HepG2 (cell line): ENCODE data around the gene HECTD2. TPM values are rescaled to one million over a fixed set of nuclear protein-coding genes. Genes with fewer than 3 reads are reported as not detected.

Experiments
- ATAC-seq: fragments of 200-7000 bp; cut with Tn5 transposase; 3 replicates; pipeline ENCODE4 v1.9.1; 2020; ENCODE audit warnings: mild to moderate bottlenecking, moderate library complexity
- BruUV-seq: library from RNA; stranded (reverse); fragments of 400-500 nt; replicated peaks from 2 replicates; lab custom pipeline; 2021; lab: Mats Ljungman, UMichigan
- CTCF ChIA-PET: fragments of 300-600 bp; formaldehyde crosslinking; extraction: SDS; loops from one replicate; lab custom pipeline; 2021; ENCODE audit warnings: low total read pairs, inconsistent platforms, low intra/inter-chr PET ratio; lab: Yijun Ruan, JAX
- POLR2A ChIA-PET: fragments of 350-600 bp; sonication (Branson Sonifier 250); formaldehyde crosslinking; loops from one replicate; lab custom pipeline; 2020; ENCODE audit warnings: antibody characterized with exemption, inconsistent platforms; lab: Yijun Ruan, JAX
- DNase-seq: peaks from one replicate; pipeline ENCODE4 v3.0.0-alpha.2; 2015; ENCODE audit warnings: low spot score
- FAIRE-seq: peaks from 3 replicates; lab custom pipeline; 2011; peaks lifted over from hg19 to GRCh38; lab: Jason Lieb, UNC
- H2AFZ ChIP-seq: one replicate; pipeline ENCODE4 v1.6.1; 2011; ENCODE audit warnings: low read length, inconsistent platforms
- H3K27ac ChIP-seq: fragments of 300-600 bp; 3 replicates; pipeline ENCODE4 v1.8.0; 2011; ENCODE audit warnings: mixed run types, mild to moderate bottlenecking, mixed read lengths, low read length, inconsistent platforms; ENCODE audit not compliant: insufficient read depth; ENCODE audit errors: extremely low read length
- H3K27me3 ChIP-seq, 2 experiments: fragments of 200-600 bp in 1 of 2; 2 replicates in 1 of 2; 3 replicates in 1 of 2; pipeline versions ENCODE4 v1.6.0 to v1.8.0; 2011; ENCODE audit warnings: low read length in 2 of 2, mild to moderate bottlenecking in 2 of 2, moderate library complexity in 2 of 2, inconsistent platforms in 1 of 2; ENCODE audit not compliant: insufficient read depth in 2 of 2, control insufficient read depth in 1 of 2
- H3K36me3 ChIP-seq, 2 experiments: fragments of 200-600 bp in 1 of 2; replicated peaks in 1 of 2; 2 replicates in 1 of 2; 3 replicates in 1 of 2; pipeline versions ENCODE4 v1.5.1 to v1.8.0; 2011; ENCODE audit warnings: low read length in 2 of 2, inconsistent platforms in 1 of 2; ENCODE audit not compliant: insufficient read depth in 2 of 2, control insufficient read depth in 1 of 2
- H3K4me1 ChIP-seq: 2 replicates; pipeline ENCODE4 v1.5.1; 2012; ENCODE audit warnings: low read length, inconsistent platforms; ENCODE audit not compliant: insufficient read depth
- H3K4me2 ChIP-seq: 2 replicates; pipeline ENCODE4 v1.6.0; 2011; ENCODE audit warnings: low read depth, low read length, inconsistent platforms
- H3K4me3 ChIP-seq, 3 experiments: fragments of 200-600 bp in 1 of 3; sonication (generic), shearing (Covaris generic) in 1 of 3; replicated peaks in 1 of 3; 2 replicates each; pipeline ENCODE4 v1.5.1; 2011 to 2016; ENCODE audit warnings: low read length in 3 of 3, inconsistent platforms in 2 of 3, low read depth in 2 of 3, mild to moderate bottlenecking in 2 of 3, control low read depth in 1 of 3, mixed read lengths in 1 of 3; ENCODE audit not compliant: insufficient read depth in 1 of 3
- H3K79me2 ChIP-seq: one replicate; pipeline ENCODE4 v1.6.1; 2011; ENCODE audit warnings: low read length, inconsistent platforms; ENCODE audit not compliant: insufficient read depth
- H3K9ac ChIP-seq: 2 replicates; pipeline ENCODE4 v1.6.0; 2011; ENCODE audit warnings: mild to moderate bottlenecking, low read depth, low read length, inconsistent platforms; ENCODE audit not compliant: insufficient read depth
- H3K9me3 ChIP-seq: 2 replicates; pipeline ENCODE4 v1.5.1; 2012; ENCODE audit warnings: mild to moderate bottlenecking, low read length
- H4K20me1 ChIP-seq: 2 replicates; pipeline ENCODE4 v1.6.0; 2011; ENCODE audit warnings: inconsistent platforms, mild to moderate bottlenecking, low read length, moderate library complexity; ENCODE audit not compliant: insufficient read depth
- FOXO1 ChIP-seq: sonication (generic); formaldehyde crosslinking; IDR thresholded peaks from 2 replicates; pipeline ENCODE4 v1.4.0; 2020; ENCODE audit warnings: missing genetic modification reagents
- KAT2B ChIP-seq: fragments of 150-350 bp; IDR thresholded peaks from 2 replicates; pipeline ENCODE4 v1.6.1; 2014; ENCODE audit warnings: low read depth, low read length, borderline replicate concordance
- NKX3-1 ChIP-seq: sonication (generic); formaldehyde crosslinking; IDR thresholded peaks from 2 replicates; pipeline ENCODE4 v1.5.0; 2020; ENCODE audit warnings: missing genetic modification reagents
- PBX3 ChIP-seq: sonication (generic); formaldehyde crosslinking; IDR thresholded peaks from 2 replicates; pipeline ENCODE4 v1.8.1; 2023; ENCODE audit warnings: missing genetic modification reagents, inconsistent platforms, borderline replicate concordance
- RNF219 ChIP-seq: sonication (generic); formaldehyde crosslinking; IDR thresholded peaks from 2 replicates; pipeline ENCODE4 v1.5.0; 2020; ENCODE audit warnings: mild to moderate bottlenecking, missing genetic modification reagents
- SETDB1 ChIP-seq: sonication (generic); formaldehyde crosslinking; IDR thresholded peaks from 2 replicates; pipeline ENCODE4 v1.5.1; 2020; ENCODE audit warnings: missing genetic modification reagents, mild to moderate bottlenecking, borderline replicate concordance
- SIN3A ChIP-seq: IDR thresholded peaks from 2 replicates; pipeline ENCODE4 v1.6.1; 2011; ENCODE audit warnings: low read depth, mild to moderate bottlenecking, control low read depth, low read length, borderline replicate concordance
- TBX3 ChIP-seq: fragments of 450-650 bp; IDR thresholded peaks from 2 replicates; pipeline ENCODE4 v1.6.1; 2017; ENCODE audit warnings: antibody characterized with exemption, mild to moderate bottlenecking, inconsistent platforms, borderline replicate concordance
- ZNF160 ChIP-seq: sonication (generic); formaldehyde crosslinking; IDR thresholded peaks from 2 replicates; pipeline ENCODE4 v1.8.0; 2022; ENCODE audit warnings: mild to moderate bottlenecking, inconsistent platforms, missing genetic modification reagents
- ZNF354B ChIP-seq: sonication (generic); formaldehyde crosslinking; IDR thresholded peaks from 2 replicates; pipeline ENCODE4 v1.8.0; 2022; ENCODE audit warnings: mild to moderate bottlenecking, missing genetic modification reagents
- ZNF446 ChIP-seq: sonication (generic); formaldehyde crosslinking; IDR thresholded peaks from 2 replicates; pipeline ENCODE4 v1.5.0; 2020; ENCODE audit warnings: mild to moderate bottlenecking, missing genetic modification reagents
- ZNF501 ChIP-seq: sonication (generic); formaldehyde crosslinking; IDR thresholded peaks from 2 replicates; pipeline ENCODE4 v1.5.1; 2020; ENCODE audit warnings: mild to moderate bottlenecking, moderate library complexity, missing genetic modification reagents
- ZNF547 ChIP-seq: sonication (generic); formaldehyde crosslinking; IDR thresholded peaks from 2 replicates; pipeline ENCODE4 v1.5.1; 2020; ENCODE audit warnings: mild to moderate bottlenecking, missing genetic modification reagents
- ZNF660 ChIP-seq: sonication (generic); formaldehyde crosslinking; IDR thresholded peaks from 2 replicates; pipeline ENCODE4 v1.5.1; 2020; ENCODE audit warnings: mild to moderate bottlenecking, low read depth, missing genetic modification reagents, borderline replicate concordance
- ZNF674 ChIP-seq: sonication (generic); formaldehyde crosslinking; IDR thresholded peaks from 2 replicates; pipeline ENCODE4 v1.5.0; 2020; ENCODE audit warnings: low read depth, mild to moderate bottlenecking, missing genetic modification reagents
- ZNF720 ChIP-seq: sonication (generic); formaldehyde crosslinking; IDR thresholded peaks from 2 replicates; pipeline ENCODE4 v1.4.0; 2020; ENCODE audit warnings: missing genetic modification reagents
- ZNF75D ChIP-seq: sonication (generic); formaldehyde crosslinking; IDR thresholded peaks from 2 replicates; pipeline ENCODE4 v1.8.1; 2023; ENCODE audit warnings: missing genetic modification reagents, mild to moderate bottlenecking, borderline replicate concordance
- in situ Hi-C: cut with HindIII; loops from 2 replicates; pipeline ENCODE4 v1.10.0; 2017; ENCODE audit warnings: low pct_unique_long_range_greater_than_20kb; ENCODE audit not compliant: extremely low pct_ligation_motif_present
- intact Hi-C: fragments of 100-400 bp; cut with micrococcal nuclease; formaldehyde crosslinking; loops from one replicate; pipeline ENCODE4 v1.10.0; 2022; ENCODE audit not compliant: unreplicated experiment
- polyA plus RNA-seq, 8 experiments: library from polyadenylated mRNA; depleted of rRNA in 3 of 8; stranded (reverse) in 7 of 8; unstranded in 1 of 8; fragments of >200 nt; fragmentation: Illumina TruSeq in 4 of 8; extraction: Trizol in 4 of 8; gene quantifications; 2 replicates each; pipeline versions ENCODE4 v1.2.1 to v1.2.3, GENCODE V29; 2011 to 2016; ENCODE audit warnings: low read depth in 4 of 8, missing spikeins in 1 of 8, mixed read lengths in 1 of 8; ENCODE audit not compliant: insufficient read depth in 1 of 8
- total RNA-seq, 5 experiments: library from RNA; depleted of rRNA; stranded (reverse); fragments of >200 nt; fragmentation: Illumina TruSeq; extraction: Trizol; gene quantifications; 2 replicates each; pipeline ENCODE4 v1.2.3, GENCODE V29; 2016; ENCODE audit warnings: low read depth in 1 of 5
- TF ChIP-seq, protein P1 (sequence below): sonication (generic); formaldehyde crosslinking; IDR thresholded peaks from 2 replicates; pipeline ENCODE4 v1.4.0; 2020; ENCODE audit warnings: missing genetic modification reagents, borderline replicate concordance

The HECTD2 gene
- total and polyA plus RNA-seq, 2 of the 13 experiments (the other 11 are each of a cell fraction or from before 2014, with no cell fraction given), result 3.2 to 5.2 TPM

GRCh38 chr10:91453535-91453934 lies 43.4 kb downstream of the HECTD2 start:
- Histone ChIP-seq H2AFZ (no peak overlapping the region), H3K36me3 (no peaks in the 10 kb centered on the region), H3K4me2 (no peak overlapping the region), H3K4me3 (no peak overlapping the region), H3K9ac (no peak overlapping the region), H3K9me3 (peaks cover 4% of the 10 kb centered on the region; the same call in 1 of the 2 replicates), H3K4me1 (no peaks in the 10 kb centered on the region), H3K27ac (no peak overlapping the region), H4K20me1 (no peaks in the 10 kb centered on the region), H3K79me2 (no peaks in the 10 kb centered on the region), H3K27me3 (no peaks in the 10 kb centered on the region)
- no peak for FAIRE-seq
- no peak for ATAC-seq
- no peak for TF ChIP-seq SIN3A
- no peak for TF ChIP-seq ZNF501 (CRISPR knock-in tag)
- no peak for TF ChIP-seq KAT2B
- TF ChIP-seq ZNF547, result no peak
- no peak for TF ChIP-seq ZNF446 (CRISPR knock-in tag)
- TF ChIP-seq PBX3 (CRISPR knock-in tag), result no peak
- TF ChIP-seq ZNF354B (CRISPR knock-in tag), result no peak
- TF ChIP-seq ZNF674 (CRISPR knock-in tag), result no peak
- TF ChIP-seq ZNF660 (CRISPR knock-in tag), result no peak
- no peak for TF ChIP-seq NKX3-1 (CRISPR knock-in tag)
- TF ChIP-seq FOXO1 (CRISPR knock-in tag), result no peak
- TF ChIP-seq, protein P1, sequence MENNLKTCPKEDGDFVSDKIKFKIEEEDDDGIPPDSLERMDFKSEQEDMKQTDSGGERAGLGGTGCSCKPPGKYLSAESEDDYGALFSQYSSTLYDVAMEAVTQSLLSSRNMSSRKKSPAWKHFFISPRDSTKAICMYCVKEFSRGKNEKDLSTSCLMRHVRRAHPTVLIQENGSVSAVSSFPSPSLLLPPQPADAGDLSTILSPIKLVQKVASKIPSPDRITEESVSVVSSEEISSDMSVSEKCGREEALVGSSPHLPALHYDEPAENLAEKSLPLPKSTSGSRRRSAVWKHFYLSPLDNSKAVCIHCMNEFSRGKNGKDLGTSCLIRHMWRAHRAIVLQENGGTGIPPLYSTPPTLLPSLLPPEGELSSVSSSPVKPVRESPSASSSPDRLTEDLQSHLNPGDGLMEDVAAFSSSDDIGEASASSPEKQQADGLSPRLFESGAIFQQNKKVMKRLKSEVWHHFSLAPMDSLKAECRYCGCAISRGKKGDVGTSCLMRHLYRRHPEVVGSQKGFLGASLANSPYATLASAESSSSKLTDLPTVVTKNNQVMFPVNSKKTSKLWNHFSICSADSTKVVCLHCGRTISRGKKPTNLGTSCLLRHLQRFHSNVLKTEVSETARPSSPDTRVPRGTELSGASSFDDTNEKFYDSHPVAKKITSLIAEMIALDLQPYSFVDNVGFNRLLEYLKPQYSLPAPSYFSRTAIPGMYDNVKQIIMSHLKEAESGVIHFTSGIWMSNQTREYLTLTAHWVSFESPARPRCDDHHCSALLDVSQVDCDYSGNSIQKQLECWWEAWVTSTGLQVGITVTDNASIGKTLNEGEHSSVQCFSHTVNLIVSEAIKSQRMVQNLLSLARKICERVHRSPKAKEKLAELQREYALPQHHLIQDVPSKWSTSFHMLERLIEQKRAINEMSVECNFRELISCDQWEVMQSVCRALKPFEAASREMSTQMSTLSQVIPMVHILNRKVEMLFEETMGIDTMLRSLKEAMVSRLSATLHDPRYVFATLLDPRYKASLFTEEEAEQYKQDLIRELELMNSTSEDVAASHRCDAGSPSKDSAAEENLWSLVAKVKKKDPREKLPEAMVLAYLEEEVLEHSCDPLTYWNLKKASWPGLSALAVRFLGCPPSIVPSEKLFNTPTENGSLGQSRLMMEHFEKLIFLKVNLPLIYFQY (CRISPR knock-in tag), result no peak
- TF ChIP-seq TBX3, result no peak
- no peak for TF ChIP-seq ZNF160 (CRISPR knock-in tag)
- no peak for TF ChIP-seq SETDB1 (CRISPR knock-in tag)
- no peak for TF ChIP-seq RNF219 (CRISPR knock-in tag)
- TF ChIP-seq ZNF75D (CRISPR knock-in tag), result no peak
- TF ChIP-seq ZNF720 (CRISPR knock-in tag), result no peak
- no peak for DNase-seq
- ChIA-PET POLR2A (no interaction called here), CTCF (no interaction called here)
- in situ Hi-C loops (no loop called here), intact Hi-C loops (no loop called here)
- BruUV-seq, result no TSS peak
